Cardiac septum (tissue), 1 donor: ENCODE measurements around the gene PHACTR3. TPM values are rescaled to one million over a fixed set of nuclear protein-coding genes. Genes with fewer than 3 reads are reported as not detected.
A peak's percentile ranks its signal among the peaks of the same experiment; 100 is the strongest.
"Not testable (repeated sequence)": the region's sequence is repeated elsewhere in the genome, so short reads cannot be mapped to it uniquely, and the experiment has no call there.

Experiments used
- DNase-seq: peaks from one replicate; pipeline ENCODE4 v3.0.0-alpha.2; 2020; ENCODE audit warnings: low spot score
- intact Hi-C: fragments of 100-400 bp; cut with DNase I; formaldehyde crosslinking; loops from one replicate; pipeline ENCODE4 v1.14.0; 2022
- total RNA-seq: library from RNA; stranded (reverse); fragmentation: NEBNext Ultra II Directional; extraction: Animal tissue kit (Norgen Biotek cat#: 25700); gene quantifications from one replicate; pipeline ENCODE4 v1.2.1, GENCODE V29; 2021
- donor health status: DM: no; HTN: no; CAD: no.

Gene PHACTR3
- total RNA-seq, 1 donor from 2014 or later = 0.54 TPM

GRCh38 chr20:59608396-59608795, 4.1 kb downstream of the PHACTR3 start:
- peak; percentile 69 for DNase-seq
- intact Hi-C loops = no loop called here

- no peak for DNase-seq
- intact Hi-C loops = no loop called here
Observed at GRCh38 chr20:59608871-59609270, 4.5 kb downstream of the PHACTR3 start.

GRCh38 chr20:59611286-59611685, 6.9 kb downstream of the PHACTR3 start:
- intact Hi-C loops = no loop called here
- DNase-seq = peak; percentile 62

GRCh38 chr20:59613861-59614260, 9.5 kb downstream of the PHACTR3 start:
- DNase-seq = peak; percentile 7
- intact Hi-C loops = no loop called here

- DNase-seq = no peak
- intact Hi-C loops = no loop called here
Observed at GRCh38 chr20:59614714-59615113, 10.4 kb downstream of the PHACTR3 start.

GRCh38 chr20:59616306-59616705, 12.0 kb downstream of the PHACTR3 start:
- intact Hi-C loops = no loop called here
- DNase-seq = peak; percentile 36

- intact Hi-C loops = no loop called here
- DNase-seq = no peak
Observed at GRCh38 chr20:59617221-59617620, 12.9 kb downstream of the PHACTR3 start.

- peak; percentile 63 for DNase-seq
- intact Hi-C loops = no loop called here
Observed at GRCh38 chr20:59618131-59618530, 13.8 kb downstream of the PHACTR3 start.

GRCh38 chr20:59618585-59618984, 14.2 kb downstream of the PHACTR3 start:
- DNase-seq, intact Hi-C loops: not testable (repeated sequence)

GRCh38 chr20:59620860-59621505, 16.6 kb downstream of the PHACTR3 start:
- intact Hi-C loops = no loop called here
- no peak for DNase-seq

- intact Hi-C loops = no loop called here
- DNase-seq = no peak
Observed at GRCh38 chr20:59622496-59622895, 18.2 kb downstream of the PHACTR3 start.

GRCh38 chr20:59623133-59623532, 18.8 kb downstream of the PHACTR3 start:
- intact Hi-C loops = no loop called here
- no peak for DNase-seq

- DNase-seq = no peak
- intact Hi-C loops = no loop called here
Observed at GRCh38 chr20:59623583-59623982, 19.2 kb downstream of the PHACTR3 start.

- DNase-seq = no peak
- intact Hi-C loops = no loop called here
Observed at GRCh38 chr20:59624401-59624800, 20.1 kb downstream of the PHACTR3 start.

GRCh38 chr20:59625214-59625922, 21.0 kb downstream of the PHACTR3 start:
- intact Hi-C loops = no loop called here
- DNase-seq = no peak

GRCh38 chr20:59627298-59627697, 23.0 kb downstream of the PHACTR3 start:
- intact Hi-C loops = no loop called here
- no peak for DNase-seq

GRCh38 chr20:59628171-59628570, 23.8 kb downstream of the PHACTR3 start:
- DNase-seq = peak; percentile 63

GRCh38 chr20:59629141-59630045, 25.1 kb downstream of the PHACTR3 start:
- intact Hi-C loops = no loop called here
- DNase-seq = peak; percentile 63

More at GRCh38 chr20:59628171-59628570, 23.8 kb downstream of the PHACTR3 start:
- intact Hi-C loops = no loop called here

- intact Hi-C loops = no loop called here
- peak; percentile 31 for DNase-seq
Observed at GRCh38 chr20:59630526-59630925, 26.2 kb downstream of the PHACTR3 start.
